ENCODE data around the gene MAST4.

MAST4 gene

DNA sequence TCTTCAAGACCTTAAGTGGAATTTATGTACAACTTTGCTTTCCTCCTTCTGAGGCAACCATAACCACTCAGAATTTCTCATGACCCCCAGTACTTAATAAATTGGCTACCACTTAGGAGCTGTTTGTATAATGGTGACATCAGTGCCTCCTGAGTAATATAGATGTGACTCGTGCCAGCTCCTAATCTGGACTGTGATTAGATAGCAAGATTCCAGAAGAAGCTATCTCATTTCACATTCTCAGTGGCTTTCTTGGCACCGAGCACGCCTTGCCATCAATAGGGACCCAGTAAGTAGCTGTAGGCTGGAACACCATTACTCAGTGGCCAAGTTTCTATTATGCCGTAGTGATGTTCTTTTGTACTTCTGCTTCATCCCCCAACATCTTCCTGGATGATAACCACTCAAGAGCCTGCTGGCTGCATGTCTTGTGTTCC lies 371.7 kb downstream of the MAST4 start (continued):
- TF ChIP-seq ZNF311 (tag by site-specific recombination; IDR thresholded peaks at IDR 0.05; ENCODE audit: borderline replicate concordance) (no peak), ZNF416 (tag by site-specific recombination; IDR thresholded peaks at IDR 0.05) (no peak), ZNF658 (tag by site-specific recombination; IDR thresholded peaks at IDR 0.05) (no peak), ZNF558 (tag by site-specific recombination; IDR thresholded peaks at IDR 0.05) (peak; percentile 79; the same call in 1 of the 2 replicates), KLF10 (tag by site-specific recombination; IDR thresholded peaks at IDR 0.05) (peak; percentile 52), ZBTB21 (tag by site-specific recombination; IDR thresholded peaks at IDR 0.05) (peak; percentile 79), ZFP3 (tag by site-specific recombination; IDR thresholded peaks at IDR 0.05; ENCODE audit: low read depth) (no peak), ZNF350 (tag by site-specific recombination; IDR thresholded peaks at IDR 0.05) (no peak), OSR2 (tag by site-specific recombination; IDR thresholded peaks at IDR 0.05) (peak; percentile 96), ZBTB1 (tag by site-specific recombination; IDR thresholded peaks at IDR 0.05) (no peak), KLF8 (tag by site-specific recombination; IDR thresholded peaks at IDR 0.05) (peak; percentile 80), ZNF211 (tag by site-specific recombination; IDR thresholded peaks at IDR 0.05; ENCODE audit: low read depth) (no peak), GLIS1 (tag by site-specific recombination; IDR thresholded peaks at IDR 0.05) (peak; percentile 59), ZNF2 (tag by site-specific recombination; IDR thresholded peaks at IDR 0.05) (no peak; the same call in 1 of the 2 replicates), RBAK (tag by site-specific recombination; IDR thresholded peaks at IDR 0.05) (peak; percentile 50; the same call in 1 of the 2 replicates), ZFP69B (tag by site-specific recombination; IDR thresholded peaks at IDR 0.05) (peak; percentile 71; the same call in 1 of the 2 replicates), ZNF830 (tag by site-specific recombination; IDR thresholded peaks at IDR 0.05; ENCODE audit: low read depth) (no peak), PRDM1 (tag by site-specific recombination; IDR thresholded peaks at IDR 0.05) (0 out of 2 replicates have a peak, but pooled peaks have one; percentile 5), ZSCAN23 (tag by site-specific recombination; IDR thresholded peaks at IDR 0.05) (0 out of 2 replicates have a peak, but pooled peaks have one; percentile 76), ZIC2 (tag by site-specific recombination; IDR thresholded peaks at IDR 0.05) (no peak), SCRT1 (tag by site-specific recombination; IDR thresholded peaks at IDR 0.05; ENCODE audit: borderline replicate concordance) (no peak)
- TF ChIP-seq, protein P1, sequence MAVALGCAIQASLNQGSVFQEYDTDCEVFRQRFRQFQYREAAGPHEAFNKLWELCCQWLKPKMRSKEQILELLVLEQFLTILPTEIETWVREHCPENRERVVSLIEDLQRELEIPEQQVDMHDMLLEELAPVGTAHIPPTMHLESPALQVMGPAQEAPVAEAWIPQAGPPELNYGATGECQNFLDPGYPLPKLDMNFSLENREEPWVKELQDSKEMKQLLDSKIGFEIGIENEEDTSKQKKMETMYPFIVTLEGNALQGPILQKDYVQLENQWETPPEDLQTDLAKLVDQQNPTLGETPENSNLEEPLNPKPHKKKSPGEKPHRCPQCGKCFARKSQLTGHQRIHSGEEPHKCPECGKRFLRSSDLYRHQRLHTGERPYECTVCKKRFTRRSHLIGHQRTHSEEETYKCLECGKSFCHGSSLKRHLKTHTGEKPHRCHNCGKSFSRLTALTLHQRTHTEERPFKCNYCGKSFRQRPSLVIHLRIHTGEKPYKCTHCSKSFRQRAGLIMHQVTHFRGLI (tag by site-specific recombination; IDR thresholded peaks at IDR 0.05) = no peak; the same call in 1 of the 2 replicates
- TF ChIP-seq, protein P2, sequence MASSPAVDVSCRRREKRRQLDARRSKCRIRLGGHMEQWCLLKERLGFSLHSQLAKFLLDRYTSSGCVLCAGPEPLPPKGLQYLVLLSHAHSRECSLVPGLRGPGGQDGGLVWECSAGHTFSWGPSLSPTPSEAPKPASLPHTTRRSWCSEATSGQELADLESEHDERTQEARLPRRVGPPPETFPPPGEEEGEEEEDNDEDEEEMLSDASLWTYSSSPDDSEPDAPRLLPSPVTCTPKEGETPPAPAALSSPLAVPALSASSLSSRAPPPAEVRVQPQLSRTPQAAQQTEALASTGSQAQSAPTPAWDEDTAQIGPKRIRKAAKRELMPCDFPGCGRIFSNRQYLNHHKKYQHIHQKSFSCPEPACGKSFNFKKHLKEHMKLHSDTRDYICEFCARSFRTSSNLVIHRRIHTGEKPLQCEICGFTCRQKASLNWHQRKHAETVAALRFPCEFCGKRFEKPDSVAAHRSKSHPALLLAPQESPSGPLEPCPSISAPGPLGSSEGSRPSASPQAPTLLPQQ (tag by site-specific recombination; IDR thresholded peaks at IDR 0.05) = peak; percentile 86
- TF ChIP-seq, protein P3, sequence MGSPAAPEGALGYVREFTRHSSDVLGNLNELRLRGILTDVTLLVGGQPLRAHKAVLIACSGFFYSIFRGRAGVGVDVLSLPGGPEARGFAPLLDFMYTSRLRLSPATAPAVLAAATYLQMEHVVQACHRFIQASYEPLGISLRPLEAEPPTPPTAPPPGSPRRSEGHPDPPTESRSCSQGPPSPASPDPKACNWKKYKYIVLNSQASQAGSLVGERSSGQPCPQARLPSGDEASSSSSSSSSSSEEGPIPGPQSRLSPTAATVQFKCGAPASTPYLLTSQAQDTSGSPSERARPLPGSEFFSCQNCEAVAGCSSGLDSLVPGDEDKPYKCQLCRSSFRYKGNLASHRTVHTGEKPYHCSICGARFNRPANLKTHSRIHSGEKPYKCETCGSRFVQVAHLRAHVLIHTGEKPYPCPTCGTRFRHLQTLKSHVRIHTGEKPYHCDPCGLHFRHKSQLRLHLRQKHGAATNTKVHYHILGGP (tag by site-specific recombination; IDR thresholded peaks at IDR 0.05) = no peak
- TF ChIP-seq, protein P4, sequence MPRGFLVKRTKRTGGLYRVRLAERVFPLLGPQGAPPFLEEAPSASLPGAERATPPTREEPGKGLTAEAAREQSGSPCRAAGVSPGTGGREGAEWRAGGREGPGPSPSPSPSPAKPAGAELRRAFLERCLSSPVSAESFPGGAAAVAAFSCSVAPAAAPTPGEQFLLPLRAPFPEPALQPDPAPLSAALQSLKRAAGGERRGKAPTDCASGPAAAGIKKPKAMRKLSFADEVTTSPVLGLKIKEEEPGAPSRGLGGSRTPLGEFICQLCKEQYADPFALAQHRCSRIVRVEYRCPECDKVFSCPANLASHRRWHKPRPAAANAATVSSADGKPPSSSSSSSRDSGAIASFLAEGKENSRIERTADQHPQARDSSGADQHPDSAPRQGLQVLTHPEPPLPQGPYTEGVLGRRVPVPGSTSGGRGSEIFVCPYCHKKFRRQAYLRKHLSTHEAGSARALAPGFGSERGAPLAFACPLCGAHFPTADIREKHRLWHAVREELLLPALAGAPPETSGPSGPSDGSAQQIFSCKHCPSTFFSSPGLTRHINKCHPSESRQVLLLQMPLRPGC (tag by site-specific recombination; IDR thresholded peaks at IDR 0.05) = peak; percentile 94
- TF ChIP-seq, protein P5, sequence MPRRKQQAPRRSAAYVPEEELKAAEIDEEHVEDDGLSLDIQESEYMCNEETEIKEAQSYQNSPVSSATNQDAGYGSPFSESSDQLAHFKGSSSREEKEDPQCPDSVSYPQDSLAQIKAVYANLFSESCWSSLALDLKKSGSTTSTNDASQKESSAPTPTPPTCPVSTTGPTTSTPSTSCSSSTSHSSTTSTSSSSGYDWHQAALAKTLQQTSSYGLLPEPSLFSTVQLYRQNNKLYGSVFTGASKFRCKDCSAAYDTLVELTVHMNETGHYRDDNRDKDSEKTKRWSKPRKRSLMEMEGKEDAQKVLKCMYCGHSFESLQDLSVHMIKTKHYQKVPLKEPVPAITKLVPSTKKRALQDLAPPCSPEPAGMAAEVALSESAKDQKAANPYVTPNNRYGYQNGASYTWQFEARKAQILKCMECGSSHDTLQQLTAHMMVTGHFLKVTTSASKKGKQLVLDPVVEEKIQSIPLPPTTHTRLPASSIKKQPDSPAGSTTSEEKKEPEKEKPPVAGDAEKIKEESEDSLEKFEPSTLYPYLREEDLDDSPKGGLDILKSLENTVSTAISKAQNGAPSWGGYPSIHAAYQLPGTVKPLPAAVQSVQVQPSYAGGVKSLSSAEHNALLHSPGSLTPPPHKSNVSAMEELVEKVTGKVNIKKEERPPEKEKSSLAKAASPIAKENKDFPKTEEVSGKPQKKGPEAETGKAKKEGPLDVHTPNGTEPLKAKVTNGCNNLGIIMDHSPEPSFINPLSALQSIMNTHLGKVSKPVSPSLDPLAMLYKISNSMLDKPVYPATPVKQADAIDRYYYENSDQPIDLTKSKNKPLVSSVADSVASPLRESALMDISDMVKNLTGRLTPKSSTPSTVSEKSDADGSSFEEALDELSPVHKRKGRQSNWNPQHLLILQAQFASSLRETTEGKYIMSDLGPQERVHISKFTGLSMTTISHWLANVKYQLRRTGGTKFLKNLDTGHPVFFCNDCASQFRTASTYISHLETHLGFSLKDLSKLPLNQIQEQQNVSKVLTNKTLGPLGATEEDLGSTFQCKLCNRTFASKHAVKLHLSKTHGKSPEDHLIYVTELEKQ (tag by site-specific recombination; IDR thresholded peaks at IDR 0.05; ENCODE audit: borderline replicate concordance) = peak; percentile 87; the same call in 1 of the 2 replicates
- TF ChIP-seq, protein P6, sequence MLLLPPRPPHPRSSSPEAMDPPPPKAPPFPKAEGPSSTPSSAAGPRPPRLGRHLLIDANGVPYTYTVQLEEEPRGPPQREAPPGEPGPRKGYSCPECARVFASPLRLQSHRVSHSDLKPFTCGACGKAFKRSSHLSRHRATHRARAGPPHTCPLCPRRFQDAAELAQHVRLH (tag by site-specific recombination; IDR thresholded peaks at IDR 0.05) = peak; percentile 46; the same call in 1 of the 2 replicates
- TF ChIP-seq, protein P7, sequence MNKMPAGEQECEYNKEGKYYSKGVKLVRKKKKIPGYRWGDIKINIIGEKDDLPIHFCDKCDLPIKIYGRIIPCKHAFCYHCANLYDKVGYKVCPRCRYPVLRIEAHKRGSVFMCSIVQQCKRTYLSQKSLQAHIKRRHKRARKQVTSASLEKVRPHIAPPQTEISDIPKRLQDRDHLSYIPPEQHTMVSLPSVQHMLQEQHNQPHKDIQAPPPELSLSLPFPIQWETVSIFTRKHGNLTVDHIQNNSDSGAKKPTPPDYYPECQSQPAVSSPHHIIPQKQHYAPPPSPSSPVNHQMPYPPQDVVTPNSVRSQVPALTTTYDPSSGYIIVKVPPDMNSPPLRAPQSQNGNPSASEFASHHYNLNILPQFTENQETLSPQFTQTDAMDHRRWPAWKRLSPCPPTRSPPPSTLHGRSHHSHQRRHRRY (tag by site-specific recombination; IDR thresholded peaks at IDR 0.05) = no peak
- TF ChIP-seq, protein P8, sequence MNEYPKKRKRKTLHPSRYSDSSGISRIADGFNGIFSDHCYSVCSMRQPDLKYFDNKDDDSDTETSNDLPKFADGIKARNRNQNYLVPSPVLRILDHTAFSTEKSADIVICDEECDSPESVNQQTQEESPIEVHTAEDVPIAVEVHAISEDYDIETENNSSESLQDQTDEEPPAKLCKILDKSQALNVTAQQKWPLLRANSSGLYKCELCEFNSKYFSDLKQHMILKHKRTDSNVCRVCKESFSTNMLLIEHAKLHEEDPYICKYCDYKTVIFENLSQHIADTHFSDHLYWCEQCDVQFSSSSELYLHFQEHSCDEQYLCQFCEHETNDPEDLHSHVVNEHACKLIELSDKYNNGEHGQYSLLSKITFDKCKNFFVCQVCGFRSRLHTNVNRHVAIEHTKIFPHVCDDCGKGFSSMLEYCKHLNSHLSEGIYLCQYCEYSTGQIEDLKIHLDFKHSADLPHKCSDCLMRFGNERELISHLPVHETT (tag by site-specific recombination; IDR thresholded peaks at IDR 0.05) = peak; percentile 90
